Fibroblast of skin of abdomen (primary cell): ENCODE measurements around the gene JARID2.
"Not testable (repeated sequence)": the region's sequence is repeated elsewhere in the genome, so short reads cannot be mapped to it uniquely, and the experiment has no call there.

Source experiments
- DNase-seq: peaks from one replicate; pipeline ENCODE4 v3.0.0-alpha.2; 2013

JARID2 gene

GRCh38 chr6:15316754-15317153, 70.9 kb downstream of the JARID2 start:
- no peak for DNase-seq

- no peak for DNase-seq
Measured at GRCh38 chr6:15317251-15317650, 71.4 kb downstream of the JARID2 start.

GRCh38 chr6:15317934-15318902, 72.3 kb downstream of the JARID2 start:
- peak; percentile 33 for DNase-seq

GRCh38 chr6:15319677-15320076, 73.8 kb downstream of the JARID2 start:
- DNase-seq: no peak

GRCh38 chr6:15320693-15321092, 74.8 kb downstream of the JARID2 start:
- DNase-seq: peak; percentile 55

- DNase-seq: no peak
Measured at GRCh38 chr6:15322184-15322583, 76.3 kb downstream of the JARID2 start.

GRCh38 chr6:15322781-15323536, 77.1 kb downstream of the JARID2 start:
- peak; percentile 61 for DNase-seq

GRCh38 chr6:15323611-15324010, 77.7 kb downstream of the JARID2 start:
- DNase-seq: not testable (repeated sequence)

GRCh38 chr6:15324427-15324985, 78.6 kb downstream of the JARID2 start:
- DNase-seq: no peak

- DNase-seq: no peak
Measured at GRCh38 chr6:15325540-15325955, 79.7 kb downstream of the JARID2 start.

GRCh38 chr6:15326067-15326614, 80.3 kb downstream of the JARID2 start:
- no peak for DNase-seq

- no peak for DNase-seq
Measured at GRCh38 chr6:15327271-15327670, 81.4 kb downstream of the JARID2 start.

GRCh38 chr6:15329197-15329671, 83.4 kb downstream of the JARID2 start:
- DNase-seq: peak; percentile 98

- peak; percentile 63 for DNase-seq
Measured at GRCh38 chr6:15330174-15330944, 84.5 kb downstream of the JARID2 start.

GRCh38 chr6:15331143-15331542, 85.3 kb downstream of the JARID2 start:
- DNase-seq: no peak

GRCh38 chr6:15331629-15332251, 85.9 kb downstream of the JARID2 start:
- no peak for DNase-seq

GRCh38 chr6:15332446-15332845, 86.6 kb downstream of the JARID2 start:
- DNase-seq: no peak

- DNase-seq: no peak
Measured at GRCh38 chr6:15335385-15335784, 89.5 kb downstream of the JARID2 start.

- DNase-seq: no peak
Measured at GRCh38 chr6:15335916-15336315, 90.0 kb downstream of the JARID2 start.

- DNase-seq: no peak
Measured at GRCh38 chr6:15336900-15337560, 91.2 kb downstream of the JARID2 start.

- no peak for DNase-seq
Measured at GRCh38 chr6:15337582-15337981, 91.7 kb downstream of the JARID2 start.
